CD14-positive monocyte (primary cell): ENCODE measurements around the gene EFCAB12. TPM values are rescaled to one million over a fixed set of nuclear protein-coding genes. Genes with fewer than 3 reads are reported as not detected.

Experiments used
- DNase-seq, 3 donors: peaks; one replicate each; pipeline ENCODE4 v3.0.0-alpha.2; 2011 to 2022
- H2AFZ ChIP-seq: 2 replicates; pipeline ENCODE4 v1.6.0; 2012; ENCODE audit warnings: mild to moderate bottlenecking, low read depth, low read length, inconsistent platforms; ENCODE audit not compliant: insufficient read depth, poor library complexity, severe bottlenecking
- H3K27ac ChIP-seq, 2 donors: 1 replicate in 1 of 2; 2 replicates in 1 of 2; pipeline ENCODE4 v1.5.1; 2012 to 2013; ENCODE audit warnings: low read length in 2 of 2, control low read depth in 1 of 2, inconsistent platforms in 1 of 2, low read depth in 1 of 2, mild to moderate bottlenecking in 1 of 2
- H3K27me3 ChIP-seq, 2 donors: one replicate each; pipeline versions ENCODE4 v1.6.0 to v1.6.1; 2011 to 2013; ENCODE audit warnings: low read length in 2 of 2; ENCODE audit not compliant: control insufficient read depth in 2 of 2, insufficient read depth in 2 of 2
- H3K36me3 ChIP-seq, 2 donors: replicated peaks in 1 of 2; 1 replicate in 1 of 2; 2 replicates in 1 of 2; pipeline versions ENCODE4 v1.5.1 to v1.6.1; 2012 to 2013; ENCODE audit warnings: low read length in 2 of 2, control low read depth in 1 of 2, inconsistent platforms in 1 of 2, mild to moderate bottlenecking in 1 of 2; ENCODE audit not compliant: insufficient read depth in 2 of 2, control insufficient read depth in 1 of 2
- H3K4me1 ChIP-seq, 2 donors: 1 replicate in 1 of 2; 2 replicates in 1 of 2; pipeline versions ENCODE4 v1.5.1 to v1.6.1; 2012 to 2013; ENCODE audit warnings: low read length in 2 of 2, control low read depth in 1 of 2, inconsistent platforms in 1 of 2, mild to moderate bottlenecking in 1 of 2, moderate library complexity in 1 of 2; ENCODE audit not compliant: insufficient read depth in 2 of 2, control insufficient read depth in 1 of 2
- H3K4me2 ChIP-seq: replicated peaks from 2 replicates; pipeline ENCODE3; 2012; ENCODE audit warnings: low read length, moderate library complexity, mild to moderate bottlenecking; ENCODE audit not compliant: poor library complexity, severe bottlenecking; ENCODE audit errors: extremely low read depth
- H3K4me3 ChIP-seq, 3 experiments: fragments of 200-600 bp in 1 of 3; sonication (generic) in 1 of 3; replicated peaks in 1 of 3; 1 replicate in 2 of 3; 2 replicates in 1 of 3; pipeline ENCODE4 v1.5.1; 2011 to 2013; ENCODE audit warnings: low read length in 3 of 3, mild to moderate bottlenecking in 3 of 3, control low read depth in 2 of 3, low read depth in 2 of 3, inconsistent platforms in 1 of 3, moderate library complexity in 1 of 3
- H3K79me2 ChIP-seq: 2 replicates; pipeline ENCODE4 v1.6.0; 2012; ENCODE audit warnings: mild to moderate bottlenecking, control low read depth, inconsistent platforms, low read length, moderate library complexity; ENCODE audit not compliant: insufficient read depth
- H3K9ac ChIP-seq: 2 replicates; pipeline ENCODE4 v1.6.0; 2017; ENCODE audit warnings: low read length, mild to moderate bottlenecking; ENCODE audit not compliant: insufficient read depth, poor library complexity, severe bottlenecking
- H3K9me3 ChIP-seq, 2 donors: replicated peaks in 1 of 2; 1 replicate in 1 of 2; 2 replicates in 1 of 2; pipeline versions ENCODE4 v1.5.1 to v1.6.1; 2012 to 2013; ENCODE audit warnings: low read length in 2 of 2, control low read depth in 1 of 2; ENCODE audit not compliant: control insufficient read depth in 1 of 2, insufficient read depth in 1 of 2
- H4K20me1 ChIP-seq: 2 replicates; pipeline ENCODE4 v1.6.0; 2012; ENCODE audit warnings: mild to moderate bottlenecking, low read length, control low read depth, moderate library complexity; ENCODE audit not compliant: insufficient read depth
- H3K27ac Mint-ChIP-seq, 7 donors: one replicate each; pipeline ENCODE4 v1.8.0; 2020; ENCODE audit warnings: mild to moderate bottlenecking in 7 of 7, mixed read lengths in 7 of 7, moderate library complexity in 6 of 7, inconsistent platforms in 2 of 7
- H3K27me3 Mint-ChIP-seq, 3 donors: one replicate each; pipeline ENCODE4 v1.8.0; 2021 to 2022; ENCODE audit warnings: low read depth in 3 of 3, mild to moderate bottlenecking in 3 of 3, mixed read lengths in 3 of 3, moderate library complexity in 3 of 3, inconsistent platforms in 1 of 3
- H3K36me3 Mint-ChIP-seq, 2 donors: one replicate each; pipeline ENCODE4 v1.8.0; 2020; ENCODE audit warnings: mixed read lengths in 2 of 2, inconsistent platforms in 1 of 2, mild to moderate bottlenecking in 1 of 2
- H3K4me1 Mint-ChIP-seq: one replicate; pipeline ENCODE4 v1.8.0; 2020; ENCODE audit warnings: mild to moderate bottlenecking, mixed read lengths
- H3K4me3 Mint-ChIP-seq, 2 donors: one replicate each; pipeline ENCODE4 v1.8.0; 2020; ENCODE audit warnings: mild to moderate bottlenecking in 2 of 2, mixed read lengths in 2 of 2, moderate library complexity in 1 of 2
- H3K9me3 Mint-ChIP-seq, 7 donors: one replicate each; pipeline ENCODE4 v1.8.0; 2020 to 2022; ENCODE audit warnings: mixed read lengths in 7 of 7, mild to moderate bottlenecking in 6 of 7, moderate library complexity in 6 of 7, inconsistent platforms in 2 of 7
- WGBS: methylation state at CpG from one replicate; pipeline ENCODE4 v1.1.5; 2013; ENCODE audit warnings: missing lambda C conversion rate; ENCODE audit not compliant: insufficient coverage; 5-methylcytosine and 5-hydroxymethylcytosine counted together
- intact Hi-C, 2 donors: fragments of 100-400 bp; cut with micrococcal nuclease; formaldehyde crosslinking; loops; one replicate each; pipeline versions ENCODE4 v1.15.0 to v1.15.1; 2023
- polyA plus RNA-seq, 3 donors: library from polyadenylated mRNA; depleted of rRNA in 1 of 3; unstranded in 2 of 3; stranded (reverse) in 1 of 3; fragments of 300-500 nt in 2 of 3; fragments of >200 nt in 1 of 3; fragmentation: Illumina TruSeq in 2 of 3; gene quantifications; 1 replicate in 2 of 3; 2 replicates in 1 of 3; pipeline ENCODE4 v1.2.3, GENCODE V29; 2012 to 2021
- TF ChIP-seq, protein P1 (sequence below): fragments of 200-600 bp; IDR thresholded peaks from one replicate; pipeline ENCODE4 v1.8.0; 2022; ENCODE audit warnings: antibody characterized with exemption, mild to moderate bottlenecking

Gene EFCAB12
- polyA plus RNA-seq, 3 donors = 0.35 TPM; not detected in 2

DNA sequence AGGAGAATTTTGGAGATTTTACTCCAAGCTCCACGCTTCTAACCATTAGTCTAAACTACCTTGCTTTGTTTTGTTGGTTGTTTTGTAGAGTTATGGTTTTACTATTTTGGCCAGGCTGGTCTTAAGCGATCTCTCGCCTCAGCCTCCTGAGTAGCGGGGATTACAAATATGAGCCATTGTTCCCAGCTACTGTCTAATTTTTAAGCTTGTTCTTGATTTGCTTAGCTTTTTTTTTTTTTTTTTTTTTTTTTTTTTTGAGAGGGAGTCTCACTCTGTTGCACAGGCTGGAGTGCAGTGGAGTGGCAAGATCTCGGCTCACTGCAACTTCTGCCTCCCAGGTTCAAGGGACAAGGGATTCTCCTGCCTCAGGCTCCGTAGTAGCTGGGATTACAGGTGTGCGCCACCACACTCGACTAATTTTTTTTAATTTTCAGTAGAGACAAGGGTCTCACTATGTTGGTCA lies 28.5 kb downstream of the EFCAB12 start:
- Histone ChIP-seq H3K4me1 (peaks cover 17 to 21% of the 10 kb centered on the region in 2 donors), H3K27ac (peak overlapping the region in 1 of 2 donors; percentile 93), H3K27me3 (no peaks in the 10 kb centered on the region), H3K9me3 (no peaks in the 10 kb centered on the region), H3K4me2 (peak overlapping the region; percentile 89), H3K36me3 (peaks cover 11 to 28% of the 10 kb centered on the region in 2 donors), H4K20me1 (peaks cover 38% of the 10 kb centered on the region), H3K4me3 (peak overlapping the region; percentile 68 to 93 (median 90)), H2AFZ (peak overlapping the region; percentile 92), H3K9ac (peak overlapping the region; percentile 81), H3K79me2 (peaks cover 44% of the 10 kb centered on the region)
- 75% methylated on average over 3 of the region's 8 CpGs for WGBS
- intact Hi-C loops = loop anchor here in 1 of 2 donors (5.0 kb wide), 1 partner anchor 37 kb away; the partner anchor contains the start of gene MBD4
- Mint-ChIP-seq H3K27me3 (peaks cover 0 to 2% (median 0%) of the 10 kb centered on the region in 3 donors), H3K4me3 (peak overlapping the region; percentile 98 to 99), H3K36me3 (peaks cover 19 to 23% of the 10 kb centered on the region in 2 donors), H3K4me1 (peaks cover 22% of the 10 kb centered on the region), H3K27ac (peak overlapping the region in 5 of 7 donors; percentile 93 to 99 (median 98)), H3K9me3 (no peaks in the 10 kb centered on the region)
- TF ChIP-seq, protein P1, sequence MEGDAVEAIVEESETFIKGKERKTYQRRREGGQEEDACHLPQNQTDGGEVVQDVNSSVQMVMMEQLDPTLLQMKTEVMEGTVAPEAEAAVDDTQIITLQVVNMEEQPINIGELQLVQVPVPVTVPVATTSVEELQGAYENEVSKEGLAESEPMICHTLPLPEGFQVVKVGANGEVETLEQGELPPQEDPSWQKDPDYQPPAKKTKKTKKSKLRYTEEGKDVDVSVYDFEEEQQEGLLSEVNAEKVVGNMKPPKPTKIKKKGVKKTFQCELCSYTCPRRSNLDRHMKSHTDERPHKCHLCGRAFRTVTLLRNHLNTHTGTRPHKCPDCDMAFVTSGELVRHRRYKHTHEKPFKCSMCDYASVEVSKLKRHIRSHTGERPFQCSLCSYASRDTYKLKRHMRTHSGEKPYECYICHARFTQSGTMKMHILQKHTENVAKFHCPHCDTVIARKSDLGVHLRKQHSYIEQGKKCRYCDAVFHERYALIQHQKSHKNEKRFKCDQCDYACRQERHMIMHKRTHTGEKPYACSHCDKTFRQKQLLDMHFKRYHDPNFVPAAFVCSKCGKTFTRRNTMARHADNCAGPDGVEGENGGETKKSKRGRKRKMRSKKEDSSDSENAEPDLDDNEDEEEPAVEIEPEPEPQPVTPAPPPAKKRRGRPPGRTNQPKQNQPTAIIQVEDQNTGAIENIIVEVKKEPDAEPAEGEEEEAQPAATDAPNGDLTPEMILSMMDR = peak; percentile 47
- no peak for DNase-seq

DNA sequence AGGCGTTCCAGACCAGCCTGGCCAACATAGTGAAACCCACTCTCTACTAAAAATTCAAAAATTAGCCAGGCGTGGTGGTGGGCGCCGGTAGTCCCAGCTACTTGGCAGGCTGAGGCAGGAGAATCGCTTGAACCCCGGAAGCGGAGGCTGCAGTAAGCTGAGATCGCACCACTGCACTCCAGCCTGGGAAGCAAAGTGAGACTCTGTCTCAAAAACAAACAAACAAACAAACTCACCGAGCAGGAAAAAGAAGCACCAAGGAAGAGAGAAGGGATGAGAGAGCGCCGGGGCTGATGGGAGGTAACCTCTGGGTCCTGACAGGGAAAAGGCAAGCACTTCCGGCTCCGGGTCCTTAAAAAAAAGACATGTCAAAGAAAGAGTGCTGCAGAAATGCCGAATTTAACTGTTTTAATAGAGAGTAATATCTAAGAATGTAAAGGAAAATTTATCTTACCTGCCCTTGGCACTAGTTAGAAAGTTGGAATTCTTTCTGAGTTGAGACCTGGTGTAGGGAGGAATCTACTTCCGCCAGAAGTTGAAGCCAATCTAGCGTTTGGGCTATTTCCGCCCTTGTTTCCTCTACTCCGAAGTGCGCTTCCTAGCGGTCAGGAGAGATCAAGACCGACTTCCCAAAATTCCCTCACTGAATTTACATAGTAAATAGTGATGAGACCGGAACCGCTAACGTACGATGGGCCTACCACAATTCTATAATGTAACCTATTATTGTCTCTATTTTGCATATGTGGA lies 29.1 kb downstream of the EFCAB12 start:
- Histone ChIP-seq H3K4me2 (peak overlapping the region; percentile 89), H3K27me3 (no peaks in the 10 kb centered on the region), H3K36me3 (peaks cover 14 to 34% of the 10 kb centered on the region in 2 donors), H3K4me1 (peaks cover 17 to 21% of the 10 kb centered on the region in 2 donors), H3K79me2 (peaks cover 48% of the 10 kb centered on the region), H4K20me1 (peaks cover 44% of the 10 kb centered on the region), H3K27ac (peak overlapping the region; percentile 29 to 93), H3K9me3 (no peaks in the 10 kb centered on the region), H2AFZ (peak overlapping the region; percentile 92), H3K9ac (peak overlapping the region; percentile 81), H3K4me3 (peak overlapping the region; percentile 68 to 93 (median 90))
- DNase-seq = peak; percentile 89 to 95 (median 93)
- Mint-ChIP-seq H3K9me3 (no peaks in the 10 kb centered on the region), H3K27ac (peak overlapping the region; percentile 93 to 99 (median 98)), H3K4me3 (peak overlapping the region; percentile 98 to 99), H3K27me3 (peaks cover 0 to 2% (median 0%) of the 10 kb centered on the region in 3 donors), H3K36me3 (peaks cover 23 to 29% of the 10 kb centered on the region in 2 donors), H3K4me1 (peaks cover 24% of the 10 kb centered on the region)
- TF ChIP-seq, protein P1 = peak; percentile 88
- intact Hi-C loops = no loop called here
- WGBS = 0% methylated on average over 10 of the region's 25 CpGs
